Dedifferentiated amniotic fluid mesenchymal stem cell (primary cell): ENCODE data around the gene MED13L.
"Not testable (repeated sequence)": the region's sequence is repeated elsewhere in the genome, so short reads cannot be mapped to it uniquely, and the experiment has no call there.

Source experiments
- DNase-seq: peaks from one replicate; pipeline ENCODE4 v3.0.0-alpha.2; 2016; ENCODE audit errors: extremely low spot score

The MED13L gene

GRCh38 chr12:116055895-116056607, 221.4 kb downstream of the MED13L start:
- DNase-seq, result no peak

GRCh38 chr12:116054280-116054679, 223.2 kb downstream of the MED13L start:
- no peak for DNase-seq

GRCh38 chr12:116053479-116054200, 223.9 kb downstream of the MED13L start:
- DNase-seq, result no peak

GRCh38 chr12:116050275-116050674, 227.2 kb downstream of the MED13L start:
- DNase-seq, result no peak

- DNase-seq, result no peak
Measured at GRCh38 chr12:116048879-116049278, 228.6 kb downstream of the MED13L start.

GRCh38 chr12:116046039-116046438, 231.5 kb downstream of the MED13L start:
- DNase-seq, result no peak

GRCh38 chr12:116045150-116045549, 232.3 kb downstream of the MED13L start:
- no peak for DNase-seq

- DNase-seq, result no peak
Measured at GRCh38 chr12:116043659-116044535, 233.6 kb downstream of the MED13L start.

- DNase-seq, result no peak
Measured at GRCh38 chr12:116040402-116040801, 237.1 kb downstream of the MED13L start.

GRCh38 chr12:116039081-116039480, 238.4 kb downstream of the MED13L start:
- DNase-seq, result no peak

- DNase-seq, result no peak
Measured at GRCh38 chr12:116037941-116038837, 239.3 kb downstream of the MED13L start.

GRCh38 chr12:116033765-116034164, 243.7 kb downstream of the MED13L start:
- DNase-seq, result no peak

GRCh38 chr12:116031624-116032023, 245.9 kb downstream of the MED13L start:
- not testable (repeated sequence) for DNase-seq

- DNase-seq, result no peak
Measured at GRCh38 chr12:116028619-116029018, 248.9 kb downstream of the MED13L start.

- DNase-seq, result no peak
Measured at GRCh38 chr12:116027551-116027821, 250.0 kb downstream of the MED13L start.

GRCh38 chr12:116026768-116027550, 250.5 kb downstream of the MED13L start:
- DNase-seq, result no peak

- no peak for DNase-seq
Measured at GRCh38 chr12:116026346-116026745, 251.1 kb downstream of the MED13L start.

- DNase-seq, result no peak
Measured at GRCh38 chr12:116024769-116025168, 252.7 kb downstream of the MED13L start.

- DNase-seq, result no peak
Measured at GRCh38 chr12:116019415-116019814, 258.1 kb downstream of the MED13L start.

- DNase-seq, result no peak
Measured at GRCh38 chr12:116018282-116018681, 259.2 kb downstream of the MED13L start.

GRCh38 chr12:116015525-116015924, 262.0 kb downstream of the MED13L start:
- peak; percentile 78 for DNase-seq
